GM19099 (cell line): ENCODE data around the gene MDM2.

Source experiments
- POLR2A ChIP-seq: IDR thresholded peaks from 3 replicates; pipeline ENCODE4 v1.6.1; 2011; ENCODE audit warnings: low read depth; ENCODE audit not compliant: insufficient read length; ENCODE audit errors: extremely low read depth

Gene MDM2

DNA sequence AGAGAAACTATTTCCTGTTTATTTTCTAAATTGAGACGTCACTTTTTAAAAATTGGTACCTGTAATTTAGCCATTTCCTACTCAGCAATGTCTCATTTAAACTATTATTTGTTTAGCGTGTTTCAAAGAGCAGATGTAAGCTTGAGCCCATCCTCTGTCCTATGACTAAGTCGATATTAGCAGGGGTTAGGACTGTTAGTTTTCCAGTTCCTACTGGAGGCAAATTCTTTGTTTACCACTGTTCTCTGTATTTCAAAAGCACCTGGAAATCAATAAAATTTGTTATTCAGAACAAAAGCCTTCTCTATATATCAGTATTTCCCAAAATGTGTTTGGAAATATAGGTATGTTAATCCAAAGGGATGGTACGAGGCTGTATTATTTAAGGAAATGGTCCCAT lies 42.4 kb downstream of the MDM2 start:
- TF ChIP-seq POLR2A, result no peak

- no peak for TF ChIP-seq POLR2A
Measured at GRCh38 chr12:68851592-68852306, 43.8 kb downstream of the MDM2 start.

DNA sequence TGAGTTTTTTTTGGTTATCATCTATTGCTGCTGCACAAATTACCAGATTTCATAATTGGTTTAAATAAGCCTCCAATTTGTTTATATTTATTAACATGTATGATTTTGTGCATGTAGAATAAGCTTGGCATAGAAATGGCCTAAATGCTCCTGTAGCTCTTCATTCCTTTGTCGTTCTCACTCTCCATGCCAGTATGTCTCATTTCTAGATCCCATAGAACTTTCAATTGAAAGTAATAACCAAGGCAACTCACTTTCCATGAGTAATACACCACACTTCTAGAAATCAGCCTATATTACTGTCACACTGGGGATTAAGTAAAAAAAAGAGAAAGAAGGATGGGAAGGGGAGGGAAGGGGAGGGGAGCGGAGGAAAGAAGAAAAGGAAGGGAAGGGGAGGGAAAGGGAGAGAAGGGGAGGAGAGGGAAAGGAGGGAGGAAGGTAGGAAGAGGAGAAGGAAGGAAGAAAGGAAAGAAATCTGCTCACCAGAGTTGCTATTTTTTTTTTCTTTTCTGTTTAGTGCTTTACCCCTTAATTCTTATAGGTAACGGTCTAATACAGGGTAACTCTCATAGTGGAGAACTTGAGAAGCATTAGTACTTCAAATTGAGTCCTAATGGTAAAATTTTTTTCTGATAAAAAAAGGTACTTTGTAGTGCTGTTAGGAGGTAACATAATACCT lies 45.6 kb downstream of the MDM2 start:
- no peak for TF ChIP-seq POLR2A

GRCh38 chr12:68854078-68854468 lies 46.1 kb downstream of the MDM2 start:
- TF ChIP-seq POLR2A, result no peak

DNA sequence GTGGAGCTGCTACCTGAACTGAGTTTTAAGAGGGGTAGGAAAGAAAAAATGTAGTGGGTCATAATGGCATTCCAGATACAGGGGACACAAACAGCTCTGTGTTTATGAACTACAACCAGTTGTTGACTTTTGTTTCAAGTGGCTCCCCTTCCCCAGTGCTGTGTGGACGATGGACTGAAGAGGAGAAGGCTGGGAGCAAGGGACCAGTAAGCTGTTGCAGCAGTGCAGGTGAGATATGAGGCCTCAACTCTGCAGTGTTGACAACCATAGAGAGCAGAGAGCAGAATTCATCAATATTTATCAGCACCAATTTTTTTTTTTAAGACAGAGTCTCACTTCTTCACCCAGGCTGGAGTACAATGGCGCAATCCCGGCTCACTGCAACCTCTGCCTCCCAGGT lies 46.6 kb downstream of the MDM2 start:
- TF ChIP-seq POLR2A, result no peak

- TF ChIP-seq POLR2A, result no peak
Measured at GRCh38 chr12:68855111-68855510, 47.1 kb downstream of the MDM2 start.

- TF ChIP-seq POLR2A, result no peak
Measured at GRCh38 chr12:68855771-68856170, 47.8 kb downstream of the MDM2 start.

DNA sequence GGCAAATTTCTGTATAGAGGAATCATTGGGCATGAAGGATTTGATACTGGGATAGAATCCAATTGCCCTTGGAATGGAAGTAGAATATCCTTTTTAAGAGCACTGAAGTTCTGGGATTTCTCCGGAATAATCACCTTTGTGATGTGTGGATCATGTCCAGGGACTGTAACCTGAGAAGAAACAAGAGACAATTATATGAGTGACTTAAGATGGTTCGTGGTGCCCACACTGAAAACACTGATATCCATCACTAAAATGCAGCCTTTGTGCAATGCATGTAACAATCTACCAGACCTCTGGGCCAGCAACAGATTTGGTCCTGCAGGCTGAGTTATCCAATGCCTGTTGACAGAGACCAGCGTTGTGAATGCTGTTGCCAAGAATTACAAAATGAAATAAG lies 48.5 kb downstream of the MDM2 start:
- TF ChIP-seq POLR2A, result no peak

- no peak for TF ChIP-seq POLR2A
Measured at GRCh38 chr12:68861890-68862289, 53.9 kb downstream of the MDM2 start.

- no peak for TF ChIP-seq POLR2A
Measured at GRCh38 chr12:68863109-68863770, 55.3 kb downstream of the MDM2 start.

DNA sequence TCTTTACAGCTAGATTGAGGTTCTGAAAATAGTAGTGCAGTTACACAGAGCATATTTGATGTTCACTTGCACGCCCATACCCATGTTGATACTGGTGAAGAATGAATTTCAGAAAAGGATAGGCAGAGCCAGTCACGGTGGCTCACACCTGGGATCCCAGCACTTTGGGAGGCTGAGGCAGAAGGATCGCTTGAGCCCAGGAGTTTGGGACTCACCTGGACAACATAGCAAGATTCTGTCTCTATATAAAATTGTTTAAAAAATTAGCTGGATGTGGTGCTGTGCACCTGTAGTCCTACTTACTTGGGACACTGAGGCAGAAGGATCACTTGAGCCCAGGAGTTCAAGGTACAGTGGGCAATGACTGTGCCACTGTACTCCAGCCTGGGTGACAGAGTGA lies 56.6 kb downstream of the MDM2 start:
- TF ChIP-seq POLR2A, result no peak

DNA sequence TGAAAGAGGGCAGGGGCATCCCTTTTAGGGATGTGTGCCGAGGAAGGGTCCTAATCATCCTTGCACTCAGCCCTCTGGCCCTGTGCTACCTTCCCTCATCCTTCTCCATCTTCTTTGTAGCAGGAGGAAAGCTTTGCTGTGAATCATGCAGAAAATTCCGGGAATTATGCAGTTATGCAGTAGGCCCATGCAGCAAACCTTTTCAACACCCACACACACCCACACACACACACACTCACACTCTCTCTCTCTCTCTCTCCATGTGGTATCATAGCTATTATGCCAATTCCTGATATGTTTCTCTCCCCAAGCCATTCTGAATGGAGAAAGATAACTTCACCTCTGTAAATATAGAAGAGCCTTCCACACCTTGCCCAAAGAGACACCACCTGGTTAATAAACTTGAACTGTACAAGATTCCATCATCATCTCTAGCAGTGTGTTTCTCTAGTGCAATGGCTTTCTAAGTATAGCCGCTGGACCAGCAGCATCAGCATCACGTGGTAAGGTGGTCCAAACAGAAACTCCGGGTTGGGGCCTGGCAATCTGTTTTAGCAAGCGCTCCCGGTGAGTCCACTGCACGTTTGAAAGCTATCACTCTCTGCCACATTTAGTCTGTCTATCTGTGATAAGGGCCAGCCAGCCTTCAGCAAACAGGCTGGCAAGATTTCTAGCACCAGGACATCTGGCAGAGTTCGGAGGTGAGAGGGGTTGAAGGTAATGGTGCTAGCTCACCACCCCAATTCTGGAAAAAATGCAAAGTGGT lies 57.6 kb downstream of the MDM2 start:
- TF ChIP-seq POLR2A, result no peak

DNA sequence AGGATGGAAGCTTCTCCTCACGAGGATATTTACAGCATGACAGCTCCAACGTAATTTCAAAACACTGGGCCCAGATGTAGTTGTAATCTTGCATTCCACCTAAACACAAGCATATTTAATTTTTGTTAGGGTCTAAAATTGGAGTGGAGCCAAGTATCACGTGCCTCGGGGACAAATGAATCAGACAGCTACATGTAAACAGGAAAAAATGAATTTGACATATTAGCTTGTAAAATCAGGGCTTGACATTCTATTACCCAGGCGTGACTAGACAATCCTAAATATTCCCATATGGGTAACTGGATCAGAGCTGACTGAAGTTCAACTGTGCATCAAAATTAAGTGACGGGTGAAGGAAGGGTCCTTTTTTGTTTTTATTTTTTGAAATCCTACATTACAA lies 59.0 kb downstream of the MDM2 start:
- TF ChIP-seq POLR2A, result no peak

- TF ChIP-seq POLR2A, result no peak
Measured at GRCh38 chr12:68867606-68868005, 59.6 kb downstream of the MDM2 start.

DNA sequence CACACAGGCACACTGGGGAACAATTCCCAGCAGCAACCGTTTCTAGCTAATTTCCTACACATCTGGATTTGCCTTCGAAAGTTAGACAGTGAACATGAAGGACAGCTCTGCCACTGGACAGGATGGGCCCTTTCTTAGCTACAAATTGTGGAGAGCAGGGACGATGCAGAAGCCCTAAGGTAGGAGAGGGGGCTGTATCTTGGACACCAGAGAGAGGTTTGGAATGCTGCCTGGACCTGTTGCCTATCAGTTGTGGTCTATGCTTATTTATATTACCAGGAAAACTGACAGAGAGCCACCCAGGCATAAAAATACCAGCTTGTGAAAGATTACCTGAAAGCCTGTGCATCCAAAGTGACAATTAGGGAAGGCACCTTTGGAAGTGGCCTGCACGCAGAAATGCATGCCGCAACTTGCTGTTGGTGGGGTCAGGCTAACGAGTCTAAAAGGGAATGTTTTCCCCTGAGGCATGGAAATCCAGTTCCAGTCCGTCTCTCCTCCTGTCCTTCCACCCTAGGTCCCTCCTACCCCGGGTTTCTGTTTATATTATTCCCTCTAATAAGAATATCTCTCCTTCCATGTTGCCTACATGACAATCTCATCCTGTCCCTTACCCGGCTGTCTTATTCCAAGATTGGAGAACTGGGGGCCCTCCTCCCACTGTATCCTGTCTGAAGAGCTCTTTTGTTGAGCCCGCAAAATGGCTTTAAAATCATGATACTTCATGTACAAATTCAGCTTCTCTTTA lies 60.2 kb downstream of the MDM2 start:
- no peak for TF ChIP-seq POLR2A
